ENCODE data around the gene CUL5. TPM values are rescaled to one million over a fixed set of nuclear protein-coding genes. Genes with fewer than 3 reads are reported as not detected.

The CUL5 gene
- total and polyA plus RNA-seq, 2 of the 8 experiments (the other 6 are each of a cell fraction or from before 2014, with no cell fraction given) = 4.9 to 31.8 TPM

GRCh38 chr11:108147150-108147549, 138.5 kb downstream of the CUL5 start (continued):
- TF ChIP-seq FOSL1 (IDR thresholded peaks at IDR 0.05; ENCODE audit: insufficient read depth, low read depth, low read length) (no peak), EZH2 (IDR thresholded peaks at IDR 0.05; ENCODE audit: low read depth, low read length, severe bottlenecking) (no peak), HDAC2 (IDR thresholded peaks at IDR 0.05; ENCODE audit: borderline replicate concordance in 1 of 2, low read depth in 2 of 2, low read length in 2 of 2) (no peak), HDAC6 (IDR thresholded peaks at IDR 0.05; ENCODE audit: low read depth, low read length) (no peak), SP1 (IDR thresholded peaks at IDR 0.05; ENCODE audit: low read depth, low read length) (no peak), GABPA (IDR thresholded peaks at IDR 0.05; ENCODE audit: borderline replicate concordance, insufficient read depth, low read length) (no peak)
